Measurements from ENCODE around the gene KREMEN1. TPM values are rescaled to one million over a fixed set of nuclear protein-coding genes. Genes with fewer than 3 reads are reported as not detected.

The KREMEN1 gene
- total and polyA plus RNA-seq, 5 donors from 2014 or later, result 0.10 TPM; not detected in 4

DNA sequence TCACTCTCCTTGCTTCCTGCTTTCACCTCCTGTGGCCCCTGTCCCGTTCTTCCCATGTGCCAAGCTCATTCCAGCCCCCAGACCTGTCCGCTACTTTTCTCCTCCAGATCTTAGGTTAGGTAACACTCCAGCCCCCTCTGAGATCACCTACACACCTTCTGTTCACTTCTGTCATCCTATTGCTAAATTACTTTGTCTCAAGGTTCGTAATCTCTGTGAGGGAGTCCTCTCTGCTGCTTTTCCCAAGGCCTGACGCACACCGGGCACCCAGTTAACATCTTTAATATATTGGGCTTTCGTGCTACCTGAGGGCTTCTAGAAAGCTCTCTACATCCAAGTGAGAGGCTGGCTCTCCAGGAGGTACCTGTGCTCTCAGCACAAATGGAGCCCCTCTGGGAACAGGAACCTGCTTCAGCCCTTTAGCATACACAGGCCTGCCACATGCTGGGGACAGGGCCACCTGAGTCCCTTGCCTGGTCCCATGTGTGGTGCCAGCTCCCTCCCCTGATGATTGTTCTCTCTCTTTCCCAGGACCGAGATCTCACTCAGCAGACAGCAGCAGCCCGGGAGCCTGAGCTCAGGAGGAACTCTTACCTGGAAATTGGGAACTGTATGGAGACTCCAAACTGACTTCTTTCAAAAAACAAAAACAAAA, 19.7 kb upstream of the KREMEN1 start:
- Histone ChIP-seq H3K27me3 (ENCODE audit: control insufficient read depth, insufficient read depth, low read length) (no peaks in the 10 kb centered on the region), H3K27ac (ENCODE audit: insufficient read depth, low read length, poor library complexity, severe bottlenecking) (no peak overlapping the region), H3K4me1 (ENCODE audit: control insufficient read depth, insufficient read depth, low read length, poor library complexity, severe bottlenecking) (no peaks in the 10 kb centered on the region), H3K4me3 (ENCODE audit: low read depth, low read length) (no peak overlapping the region), H3K36me3 (ENCODE audit: control insufficient read depth, insufficient read depth, low read length) (no peaks in the 10 kb centered on the region), H3K9me3 (ENCODE audit: control insufficient read depth in 2 of 2, low read length in 2 of 2) (no peaks in the 10 kb centered on the region)
- H3K36me3 Mint-ChIP-seq, result peaks cover 3% of the 10 kb centered on the region
- DNase-seq, result no peak
- no peak overlapping the region for H3K4me3 Mint-ChIP-seq
- no peak for ATAC-seq (ENCODE audit: low read depth in 2 of 2)
- H3K4me1 Mint-ChIP-seq, result no peaks in the 10 kb centered on the region
- H3K9me3 Mint-ChIP-seq, result no peaks in the 10 kb centered on the region
- no peaks in the 10 kb centered on the region for H3K27me3 Mint-ChIP-seq
- no peak overlapping the region for H3K27ac Mint-ChIP-seq

DNA sequence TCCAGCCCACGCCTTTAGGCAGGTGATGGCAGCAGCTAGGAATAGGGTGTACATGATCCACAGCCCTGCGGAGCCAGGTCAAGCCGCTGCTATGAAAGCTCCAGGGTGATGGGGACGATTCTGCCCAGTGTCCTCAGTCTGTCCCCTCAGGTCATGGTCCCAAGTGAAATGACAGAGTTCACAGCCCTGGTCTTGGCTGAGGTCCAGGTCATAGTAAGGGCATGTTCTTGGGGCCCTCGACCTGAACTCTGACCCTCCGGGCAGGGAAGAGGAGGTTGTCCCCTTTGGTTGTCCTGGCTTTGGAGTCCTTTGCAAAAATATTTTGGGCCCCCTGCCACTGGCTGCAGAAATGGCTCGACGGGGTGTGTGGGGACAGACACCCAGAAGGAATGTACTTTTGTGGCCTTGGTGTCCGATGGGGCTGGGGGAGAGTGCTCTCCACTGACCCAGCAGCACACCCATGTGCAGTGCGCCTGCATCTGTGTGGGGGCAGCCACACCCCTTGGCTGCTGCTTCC, 18.5 kb upstream of the KREMEN1 start:
- no peaks in the 10 kb centered on the region for H3K36me3 ChIP-seq (ENCODE audit: control insufficient read depth, insufficient read depth, low read length)
- Mint-ChIP-seq H3K36me3 (no peaks in the 10 kb centered on the region), H3K4me1 (no peaks in the 10 kb centered on the region), H3K4me3 (no peak overlapping the region), H3K27ac (no peak overlapping the region), H3K9me3 (no peaks in the 10 kb centered on the region), H3K27me3 (no peaks in the 10 kb centered on the region)
- ATAC-seq (ENCODE audit: low read depth in 2 of 2) (no peak), DNase-seq (no peak)
- no peak overlapping the region for H3K4me3 ChIP-seq (ENCODE audit: low read depth, low read length)
- H3K4me1 ChIP-seq (ENCODE audit: control insufficient read depth, insufficient read depth, low read length, poor library complexity, severe bottlenecking), result no peaks in the 10 kb centered on the region
- no peaks in the 10 kb centered on the region for H3K9me3 ChIP-seq (ENCODE audit: control insufficient read depth in 2 of 2, low read length in 2 of 2)
- H3K27ac ChIP-seq (ENCODE audit: insufficient read depth, low read length, poor library complexity, severe bottlenecking), result no peak overlapping the region
- H3K27me3 ChIP-seq (ENCODE audit: control insufficient read depth, insufficient read depth, low read length), result no peaks in the 10 kb centered on the region

DNA sequence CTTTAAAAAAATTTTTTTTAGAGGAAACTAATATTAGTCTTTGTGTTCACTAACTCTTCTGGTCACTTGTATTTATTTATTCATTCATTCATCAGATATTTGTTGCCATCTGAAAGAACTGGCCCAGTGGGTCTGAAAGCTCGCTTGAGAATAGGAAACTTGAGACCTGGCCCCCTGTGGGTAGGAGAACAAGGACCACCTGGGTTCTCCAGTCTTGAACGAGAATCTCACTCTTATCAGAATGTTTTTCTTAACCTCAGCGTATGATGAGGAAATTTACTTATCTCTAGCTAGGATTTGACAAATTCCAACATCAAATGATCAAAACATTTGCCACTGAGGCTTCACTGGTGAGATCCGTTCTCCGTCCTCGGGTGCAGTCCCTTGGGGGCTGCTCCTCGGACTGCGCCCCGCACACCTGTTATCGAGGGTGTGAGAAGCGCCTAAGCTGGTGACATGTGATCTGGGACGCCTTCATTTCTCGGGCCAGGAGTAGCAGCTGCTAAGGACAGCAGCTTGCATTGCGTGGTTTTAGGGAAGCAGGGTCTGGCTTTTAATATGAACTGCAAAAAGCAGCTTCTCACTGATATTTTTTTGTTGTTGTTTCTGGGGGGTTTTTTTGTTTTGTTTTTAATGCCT, 17.5 kb upstream of the KREMEN1 start:
- Histone ChIP-seq H3K27me3 (ENCODE audit: control insufficient read depth, insufficient read depth, low read length) (no peaks in the 10 kb centered on the region), H3K4me3 (ENCODE audit: low read depth, low read length) (no peak overlapping the region), H3K9me3 (ENCODE audit: control insufficient read depth in 2 of 2, low read length in 2 of 2) (no peaks in the 10 kb centered on the region), H3K27ac (ENCODE audit: insufficient read depth, low read length, poor library complexity, severe bottlenecking) (no peak overlapping the region), H3K4me1 (ENCODE audit: control insufficient read depth, insufficient read depth, low read length, poor library complexity, severe bottlenecking) (no peaks in the 10 kb centered on the region), H3K36me3 (ENCODE audit: control insufficient read depth, insufficient read depth, low read length) (no peaks in the 10 kb centered on the region)
- H3K27me3 Mint-ChIP-seq, result peaks cover 3% of the 10 kb centered on the region
- H3K4me1 Mint-ChIP-seq, result no peaks in the 10 kb centered on the region
- H3K36me3 Mint-ChIP-seq, result no peaks in the 10 kb centered on the region
- DNase-seq, result no peak
- no peak overlapping the region for H3K27ac Mint-ChIP-seq
- no peaks in the 10 kb centered on the region for H3K9me3 Mint-ChIP-seq
- ATAC-seq (ENCODE audit: low read depth in 2 of 2), result no peak
- H3K4me3 Mint-ChIP-seq, result no peak overlapping the region

DNA sequence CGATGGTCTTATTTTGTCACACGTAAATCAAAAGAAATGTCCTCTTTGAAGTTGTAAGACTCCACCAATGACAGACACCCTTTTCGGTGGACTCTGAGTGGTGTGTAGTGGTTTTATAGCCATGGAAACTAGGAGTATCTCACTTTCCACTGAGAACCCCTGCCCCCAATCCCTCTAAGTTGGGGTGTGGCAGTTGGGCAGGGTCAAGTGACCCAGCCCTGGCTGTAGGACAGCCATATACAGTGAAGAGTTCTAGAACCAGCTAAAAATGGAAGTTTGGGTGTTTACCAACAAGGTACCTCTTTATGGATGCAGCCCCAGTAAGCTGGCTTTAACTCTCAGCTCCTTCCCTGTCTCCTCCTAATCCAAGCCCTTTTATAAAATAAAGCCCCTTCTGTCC, 16.4 kb upstream of the KREMEN1 start:
- ATAC-seq (ENCODE audit: low read depth in 2 of 2), result no peak
- Histone ChIP-seq H3K4me1 (ENCODE audit: control insufficient read depth, insufficient read depth, low read length, poor library complexity, severe bottlenecking) (no peaks in the 10 kb centered on the region), H3K36me3 (ENCODE audit: control insufficient read depth, insufficient read depth, low read length) (no peaks in the 10 kb centered on the region), H3K9me3 (ENCODE audit: control insufficient read depth in 2 of 2, low read length in 2 of 2) (no peaks in the 10 kb centered on the region), H3K27me3 (ENCODE audit: control insufficient read depth, insufficient read depth, low read length) (no peaks in the 10 kb centered on the region), H3K4me3 (ENCODE audit: low read depth, low read length) (no peak overlapping the region), H3K27ac (ENCODE audit: insufficient read depth, low read length, poor library complexity, severe bottlenecking) (no peak overlapping the region)
- Mint-ChIP-seq H3K9me3 (no peaks in the 10 kb centered on the region), H3K4me3 (no peak overlapping the region), H3K4me1 (no peaks in the 10 kb centered on the region), H3K27ac (no peak overlapping the region), H3K36me3 (no peaks in the 10 kb centered on the region), H3K27me3 (peaks cover 15% of the 10 kb centered on the region)
- DNase-seq, result no peak

DNA sequence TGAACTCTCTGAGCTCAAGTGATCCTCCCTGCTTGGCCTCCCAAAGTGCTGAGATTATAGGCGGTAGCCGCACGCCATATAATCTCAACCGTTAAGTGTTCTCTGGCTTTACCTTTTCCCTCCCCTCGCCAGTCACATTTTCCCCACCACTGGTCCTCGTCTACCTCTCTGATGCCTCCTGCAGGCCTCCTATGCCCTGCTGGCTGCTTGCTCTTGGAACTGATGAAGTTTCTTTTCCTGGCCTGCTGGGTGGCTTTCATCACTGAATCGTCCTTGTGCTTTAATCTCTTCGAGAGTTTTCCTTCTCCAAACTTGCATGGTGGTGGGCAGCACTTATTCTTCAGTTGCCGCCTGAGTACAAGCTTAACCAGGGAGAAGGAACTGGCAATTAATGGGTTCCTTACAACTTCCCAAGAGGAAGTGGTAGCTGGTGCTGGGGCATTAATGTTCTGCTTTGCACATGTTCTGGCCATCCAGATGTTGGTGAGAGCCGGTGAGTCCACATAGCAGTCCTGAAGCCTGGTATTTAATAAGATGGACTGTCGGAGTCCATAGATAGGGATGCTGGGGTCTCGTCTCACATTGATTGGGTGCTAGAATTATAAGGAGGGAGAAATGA, 12.5 kb upstream of the KREMEN1 start:
- Histone ChIP-seq H3K27ac (ENCODE audit: insufficient read depth, low read length, poor library complexity, severe bottlenecking) (no peak overlapping the region), H3K36me3 (ENCODE audit: control insufficient read depth, insufficient read depth, low read length) (no peaks in the 10 kb centered on the region), H3K4me1 (ENCODE audit: control insufficient read depth, insufficient read depth, low read length, poor library complexity, severe bottlenecking) (no peaks in the 10 kb centered on the region), H3K4me3 (ENCODE audit: low read depth, low read length) (no peak overlapping the region), H3K27me3 (ENCODE audit: control insufficient read depth, insufficient read depth, low read length) (no peaks in the 10 kb centered on the region), H3K9me3 (ENCODE audit: control insufficient read depth in 2 of 2, low read length in 2 of 2) (no peaks in the 10 kb centered on the region)
- ATAC-seq (ENCODE audit: low read depth in 2 of 2) (no peak), DNase-seq (no peak)
- Mint-ChIP-seq H3K9me3 (no peaks in the 10 kb centered on the region), H3K4me3 (no peak overlapping the region), H3K4me1 (peaks cover 0 to 3% (median 3%) of the 10 kb centered on the region in 4 donors), H3K27ac (no peak overlapping the region), H3K27me3 (peaks cover 20% of the 10 kb centered on the region), H3K36me3 (no peaks in the 10 kb centered on the region)

DNA sequence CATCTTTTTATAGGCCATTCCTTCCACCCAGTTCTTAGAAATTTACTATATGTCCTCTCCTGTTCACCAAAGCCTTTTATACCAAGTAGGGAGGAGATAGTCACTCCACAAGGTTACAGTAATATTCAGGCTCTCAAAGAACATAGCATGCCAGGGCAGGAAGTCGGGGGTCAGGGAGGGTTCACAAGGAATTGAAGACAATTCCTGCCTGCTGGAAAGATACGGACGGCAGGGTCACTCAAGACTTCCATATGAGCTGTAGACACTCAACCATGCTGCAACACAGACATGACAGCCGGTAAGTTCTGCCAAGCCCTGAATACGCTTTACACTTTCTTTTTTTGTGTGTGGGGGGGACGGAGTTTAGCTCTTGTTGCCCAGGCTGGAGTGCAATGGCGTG, 11.9 kb upstream of the KREMEN1 start:
- Histone ChIP-seq H3K27ac (ENCODE audit: insufficient read depth, low read length, poor library complexity, severe bottlenecking) (no peak overlapping the region), H3K4me1 (ENCODE audit: control insufficient read depth, insufficient read depth, low read length, poor library complexity, severe bottlenecking) (peaks cover 4% of the 10 kb centered on the region), H3K9me3 (ENCODE audit: control insufficient read depth in 2 of 2, low read length in 2 of 2) (no peaks in the 10 kb centered on the region), H3K4me3 (ENCODE audit: low read depth, low read length) (no peak overlapping the region), H3K36me3 (ENCODE audit: control insufficient read depth, insufficient read depth, low read length) (no peaks in the 10 kb centered on the region), H3K27me3 (ENCODE audit: control insufficient read depth, insufficient read depth, low read length) (no peaks in the 10 kb centered on the region)
- ATAC-seq (ENCODE audit: low read depth in 2 of 2), result no peak
- Mint-ChIP-seq H3K27ac (no peak overlapping the region), H3K9me3 (no peaks in the 10 kb centered on the region), H3K36me3 (no peaks in the 10 kb centered on the region), H3K27me3 (peaks cover 25% of the 10 kb centered on the region), H3K4me1 (peaks cover 3 to 9% (median 8%) of the 10 kb centered on the region in 4 donors), H3K4me3 (no peak overlapping the region)
- DNase-seq, result no peak

DNA sequence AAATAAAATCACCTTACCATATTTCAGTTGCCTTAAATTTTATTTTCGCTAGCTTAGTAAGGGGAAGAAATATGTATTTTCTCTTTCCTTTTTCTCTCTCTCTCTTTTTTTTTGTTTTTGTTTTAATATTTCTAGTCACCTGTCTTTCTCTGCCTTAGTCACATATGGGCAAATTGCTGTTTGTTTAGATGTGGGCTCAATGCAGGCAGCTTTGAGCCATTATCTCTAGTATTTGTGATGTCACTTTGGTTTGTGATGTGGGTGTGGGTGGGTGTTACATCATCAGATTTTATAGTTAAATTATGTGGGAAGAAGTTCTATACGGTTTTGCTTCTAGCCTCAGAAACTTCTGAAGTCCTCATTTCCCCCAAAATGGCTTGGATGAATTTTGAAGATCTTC, 11.1 kb upstream of the KREMEN1 start, which contains the start of gene C22orf31:
Gene C22orf31 (minus strand): TSS at position 59 of the 400 bp plus-strand sequence. CDS start 39 bp downstream, at position 20.
- H3K9me3 Mint-ChIP-seq, result no peaks in the 10 kb centered on the region
- H3K27ac Mint-ChIP-seq, result no peak within 1 kb of the TSS
- H3K4me1 Mint-ChIP-seq, result peaks cover 3 to 11% (median 11%) of the 10 kb centered on the region in 4 donors
- no peak within 1 kb of the TSS for H3K4me3 Mint-ChIP-seq
- H3K36me3 Mint-ChIP-seq, result no peaks in the 10 kb centered on the region
- Histone ChIP-seq H3K4me1 (ENCODE audit: control insufficient read depth, insufficient read depth, low read length, poor library complexity, severe bottlenecking) (peaks cover 4% of the 10 kb centered on the region), H3K27me3 (ENCODE audit: control insufficient read depth, insufficient read depth, low read length) (no peaks in the 10 kb centered on the region), H3K36me3 (ENCODE audit: control insufficient read depth, insufficient read depth, low read length) (no peaks in the 10 kb centered on the region), H3K9me3 (ENCODE audit: control insufficient read depth in 2 of 2, low read length in 2 of 2) (no peaks in the 10 kb centered on the region), H3K4me3 (ENCODE audit: low read depth, low read length) (no peak within 1 kb of the TSS), H3K27ac (ENCODE audit: insufficient read depth, low read length, poor library complexity, severe bottlenecking) (no peak within 1 kb of the TSS)
- H3K27me3 Mint-ChIP-seq, result peaks cover 28% of the 10 kb centered on the region
- DNase-seq, result no peak
- ATAC-seq (ENCODE audit: low read depth in 2 of 2), result no peak
